Measurements from ENCODE around the gene NHERF2.

DNA sequence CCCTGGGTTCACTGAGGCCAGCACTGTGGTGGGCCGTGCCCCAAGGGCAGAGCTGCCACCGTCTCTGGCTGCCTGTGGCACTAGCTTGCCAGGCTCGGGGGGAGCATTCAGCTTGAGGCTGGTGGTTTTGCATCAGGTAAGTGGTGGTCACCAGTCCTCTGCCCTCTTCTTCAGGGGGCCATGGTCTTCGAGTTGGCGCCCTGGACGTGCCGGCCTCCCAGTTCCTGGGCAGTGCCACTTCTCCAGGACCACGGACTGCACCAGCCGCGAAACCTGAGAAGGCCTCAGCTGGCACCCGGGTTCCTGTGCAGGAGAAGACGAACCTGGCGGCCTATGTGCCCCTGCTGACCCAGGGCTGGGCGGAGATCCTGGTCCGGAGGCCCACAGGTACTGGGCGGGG lies 53.3 kb downstream of the NHERF2 start:
- TF ChIP-seq, protein P1, sequence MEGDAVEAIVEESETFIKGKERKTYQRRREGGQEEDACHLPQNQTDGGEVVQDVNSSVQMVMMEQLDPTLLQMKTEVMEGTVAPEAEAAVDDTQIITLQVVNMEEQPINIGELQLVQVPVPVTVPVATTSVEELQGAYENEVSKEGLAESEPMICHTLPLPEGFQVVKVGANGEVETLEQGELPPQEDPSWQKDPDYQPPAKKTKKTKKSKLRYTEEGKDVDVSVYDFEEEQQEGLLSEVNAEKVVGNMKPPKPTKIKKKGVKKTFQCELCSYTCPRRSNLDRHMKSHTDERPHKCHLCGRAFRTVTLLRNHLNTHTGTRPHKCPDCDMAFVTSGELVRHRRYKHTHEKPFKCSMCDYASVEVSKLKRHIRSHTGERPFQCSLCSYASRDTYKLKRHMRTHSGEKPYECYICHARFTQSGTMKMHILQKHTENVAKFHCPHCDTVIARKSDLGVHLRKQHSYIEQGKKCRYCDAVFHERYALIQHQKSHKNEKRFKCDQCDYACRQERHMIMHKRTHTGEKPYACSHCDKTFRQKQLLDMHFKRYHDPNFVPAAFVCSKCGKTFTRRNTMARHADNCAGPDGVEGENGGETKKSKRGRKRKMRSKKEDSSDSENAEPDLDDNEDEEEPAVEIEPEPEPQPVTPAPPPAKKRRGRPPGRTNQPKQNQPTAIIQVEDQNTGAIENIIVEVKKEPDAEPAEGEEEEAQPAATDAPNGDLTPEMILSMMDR (conservative IDR thresholded peaks at IDR 0.05; ENCODE audit: low read length), result no peak
- TF ChIP-seq EZH2phosphoT487 (IDR thresholded peaks at IDR 0.05; ENCODE audit: borderline replicate concordance), result no peak

All from Loucy (cell line).